Measurements from ENCODE around the gene ZBED2.

GRCh38 chr3:111578867-111579266, 16.3 kb downstream of the ZBED2 start:
- TF ChIP-seq CTCF (IDR thresholded peaks at IDR 0.05) (no peak), POLR2A (IDR thresholded peaks at IDR 0.05) (no peak)

All from lower leg skin (tissue), 3 donors.